HL-60 (cell line): ENCODE results near the gene CFAP46.

Source experiments
- DNase-seq, 2 experiments: peaks; one replicate each; pipeline ENCODE4 v3.0.0-alpha.2; 2010 to 2020; ENCODE audit warnings: low read depth in 1 of 2, low spot score in 1 of 2
- H3K27ac ChIP-seq: fragments of 250-450 bp; sonication (Bioruptor Pico); replicated peaks from 2 replicates; pipeline ENCODE4 v1.5.1; 2020; ENCODE audit warnings: mild to moderate bottlenecking, moderate library complexity
- H3K27me3 ChIP-seq: fragments of 250-450 bp; sonication (Bioruptor Pico); 2 replicates; pipeline ENCODE4 v1.5.1; 2021; ENCODE audit warnings: mild to moderate bottlenecking, moderate library complexity; ENCODE audit not compliant: insufficient read depth, poor library complexity, severe bottlenecking
- H3K4me3 ChIP-seq: replicated peaks from 2 replicates; pipeline ENCODE4 v1.5.1; 2011; ENCODE audit warnings: mild to moderate bottlenecking, control low read depth, low read length; ENCODE audit not compliant: insufficient read depth
- CTCF ChIP-seq: IDR thresholded peaks from one replicate; pipeline ENCODE4 v1.5.1; 2011; ENCODE audit warnings: low read length, control low read depth, inconsistent platforms; ENCODE audit not compliant: insufficient read depth
- GABPA ChIP-seq: IDR thresholded peaks from 2 replicates; pipeline ENCODE4 v1.6.1; 2012; ENCODE audit warnings: low read depth
- POLR2AphosphoS5 ChIP-seq: IDR thresholded peaks from 2 replicates; pipeline ENCODE4 v1.6.1; 2012; ENCODE audit warnings: low read depth
- SPI1 ChIP-seq: IDR thresholded peaks from 2 replicates; pipeline ENCODE4 v1.6.1; 2012; ENCODE audit warnings: low read depth, mild to moderate bottlenecking, borderline replicate concordance
- long read RNA-seq: library from polyadenylated mRNA; unstranded; transcript quantifications from one replicate; pipeline ENCODE4 v2.0.0, GENCODE V29; 2020
- TF ChIP-seq, protein P1 (sequence below): IDR thresholded peaks from 2 replicates; pipeline ENCODE4 v1.6.1; 2012; ENCODE audit warnings: low read depth; ENCODE audit not compliant: insufficient replicate concordance

The CFAP46 gene
- long read RNA-seq, partial matches to known transcripts: 0 of 1 reads
- long read RNA-seq, other reads (novel, unspliced or antisense): 1 of 1 reads

DNA sequence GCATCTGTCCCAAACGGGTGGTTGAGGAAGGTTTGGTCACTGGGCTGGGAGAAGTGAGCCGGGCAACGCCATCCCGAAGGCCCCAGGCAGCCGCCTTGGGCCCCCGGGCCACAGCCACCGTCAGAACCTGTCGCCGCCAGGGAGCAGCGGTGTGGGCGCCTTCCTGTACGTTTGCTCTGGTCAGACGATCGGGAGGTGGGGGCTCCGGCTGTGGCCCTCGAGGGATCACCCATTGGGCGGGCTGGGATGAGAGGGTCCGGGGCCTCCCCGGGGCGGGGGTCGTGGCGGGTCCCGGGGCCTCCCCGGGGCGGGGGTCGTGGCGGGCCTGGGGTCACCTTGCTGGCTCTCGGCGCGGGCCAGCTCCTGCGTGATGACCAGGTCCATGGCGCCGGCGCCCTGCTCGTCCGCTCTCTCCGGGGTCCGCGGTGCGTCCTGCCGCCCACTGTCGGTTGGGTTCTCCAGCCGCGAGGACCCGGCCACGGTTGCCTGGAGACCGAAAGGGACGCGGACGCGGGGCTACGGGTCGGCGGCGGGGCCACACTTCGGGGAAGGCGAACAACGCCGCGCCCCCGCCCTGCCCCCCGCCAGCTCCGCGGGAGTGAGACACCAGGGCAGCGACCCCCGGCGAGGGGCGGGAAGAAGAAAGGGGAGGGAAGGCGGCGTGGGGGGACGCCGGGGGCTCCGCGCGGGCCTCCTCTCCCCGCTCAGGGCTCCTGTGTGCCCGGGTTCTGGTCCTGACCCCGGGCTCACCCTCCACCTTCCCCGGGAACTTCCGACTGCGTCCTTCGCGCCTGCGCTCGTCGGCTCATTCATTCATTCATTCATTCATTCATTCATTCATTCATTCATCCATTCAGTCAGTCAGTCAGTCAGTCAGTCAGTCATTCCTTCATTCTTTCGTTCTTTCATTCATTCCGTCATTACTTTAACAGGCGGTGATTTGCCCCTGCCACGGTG, at the start of gene CFAP46:
CFAP46 (minus strand) TSS at position 470 of the 957 bp plus-strand sequence; CDS start at position 384, 86 bp downstream.
- Histone ChIP-seq H3K27ac (no peak within 1 kb of the TSS), H3K27me3 (peaks cover 22% of the 10 kb centered on the region), H3K4me3 (peak within 1 kb of the TSS; percentile 9)
- TF ChIP-seq POLR2AphosphoS5 (no peak), CTCF (no peak), GABPA (no peak), SPI1 (no peak)
- TF ChIP-seq, protein P1, sequence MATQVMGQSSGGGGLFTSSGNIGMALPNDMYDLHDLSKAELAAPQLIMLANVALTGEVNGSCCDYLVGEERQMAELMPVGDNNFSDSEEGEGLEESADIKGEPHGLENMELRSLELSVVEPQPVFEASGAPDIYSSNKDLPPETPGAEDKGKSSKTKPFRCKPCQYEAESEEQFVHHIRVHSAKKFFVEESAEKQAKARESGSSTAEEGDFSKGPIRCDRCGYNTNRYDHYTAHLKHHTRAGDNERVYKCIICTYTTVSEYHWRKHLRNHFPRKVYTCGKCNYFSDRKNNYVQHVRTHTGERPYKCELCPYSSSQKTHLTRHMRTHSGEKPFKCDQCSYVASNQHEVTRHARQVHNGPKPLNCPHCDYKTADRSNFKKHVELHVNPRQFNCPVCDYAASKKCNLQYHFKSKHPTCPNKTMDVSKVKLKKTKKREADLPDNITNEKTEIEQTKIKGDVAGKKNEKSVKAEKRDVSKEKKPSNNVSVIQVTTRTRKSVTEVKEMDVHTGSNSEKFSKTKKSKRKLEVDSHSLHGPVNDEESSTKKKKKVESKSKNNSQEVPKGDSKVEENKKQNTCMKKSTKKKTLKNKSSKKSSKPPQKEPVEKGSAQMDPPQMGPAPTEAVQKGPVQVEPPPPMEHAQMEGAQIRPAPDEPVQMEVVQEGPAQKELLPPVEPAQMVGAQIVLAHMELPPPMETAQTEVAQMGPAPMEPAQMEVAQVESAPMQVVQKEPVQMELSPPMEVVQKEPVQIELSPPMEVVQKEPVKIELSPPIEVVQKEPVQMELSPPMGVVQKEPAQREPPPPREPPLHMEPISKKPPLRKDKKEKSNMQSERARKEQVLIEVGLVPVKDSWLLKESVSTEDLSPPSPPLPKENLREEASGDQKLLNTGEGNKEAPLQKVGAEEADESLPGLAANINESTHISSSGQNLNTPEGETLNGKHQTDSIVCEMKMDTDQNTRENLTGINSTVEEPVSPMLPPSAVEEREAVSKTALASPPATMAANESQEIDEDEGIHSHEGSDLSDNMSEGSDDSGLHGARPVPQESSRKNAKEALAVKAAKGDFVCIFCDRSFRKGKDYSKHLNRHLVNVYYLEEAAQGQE: no peak
- DNase-seq: no peak

GRCh38 chr10:132991706-132992432, 49.5 kb upstream of the CFAP46 start:
- no peak overlapping the region for H3K4me3 ChIP-seq
- H3K27me3 ChIP-seq: peaks cover 4% of the 10 kb centered on the region
- no peak overlapping the region for H3K27ac ChIP-seq
- DNase-seq: no peak
- TF ChIP-seq SPI1 (no peak), CTCF (no peak), POLR2AphosphoS5 (no peak), GABPA (no peak)
- TF ChIP-seq, protein P1: no peak

- Histone ChIP-seq H3K27ac (no peak overlapping the region), H3K27me3 (peaks cover 4% of the 10 kb centered on the region), H3K4me3 (no peak overlapping the region)
- no peak for DNase-seq
- TF ChIP-seq, protein P1: no peak
- TF ChIP-seq POLR2AphosphoS5 (no peak), GABPA (no peak), CTCF (no peak)
Observed at GRCh38 chr10:132990684-132991545, 48.5 kb upstream of the CFAP46 start.
